HepG2 (cell line): Measurements from ENCODE around the gene BIRC6. TPM values are rescaled to one million over a fixed set of nuclear protein-coding genes. Genes with fewer than 3 reads are reported as not detected.

ENCODE experiments used
- ERF ChIP-seq: IDR thresholded peaks from 2 replicates; pipeline ENCODE4 v1.6.1; 2018; ENCODE audit warnings: missing biosample characterization, missing genetic modification reagents
- HNRNPL ChIP-seq: fragments of 200-400 bp; formaldehyde crosslinking; IDR thresholded peaks from 2 replicates; pipeline ENCODE4 v1.6.1; 2017; ENCODE audit warnings: mild to moderate bottlenecking, low read depth, low read length
- KLF12 ChIP-seq: sonication (generic); formaldehyde crosslinking; IDR thresholded peaks from 2 replicates; pipeline ENCODE4 v1.4.0; 2020; ENCODE audit warnings: missing genetic modification reagents, borderline replicate concordance
- KLF16 ChIP-seq, 2 experiments: sonication (generic) in 1 of 2; formaldehyde crosslinking in 1 of 2; IDR thresholded peaks; 2 replicates each; pipeline versions ENCODE4 v1.6.1 to v1.8.0; 2016 to 2023; ENCODE audit warnings: missing genetic modification reagents in 2 of 2, missing compliant biosample characterization in 1 of 2
- MEIS1 ChIP-seq: sonication (generic); formaldehyde crosslinking; IDR thresholded peaks from 2 replicates; pipeline ENCODE4 v1.9.0; 2021; ENCODE audit warnings: mild to moderate bottlenecking, missing genetic modification reagents, moderate library complexity, borderline replicate concordance
- MLLT10 ChIP-seq: sonication (generic); formaldehyde crosslinking; IDR thresholded peaks from 2 replicates; pipeline ENCODE4 v1.4.0; 2020; ENCODE audit warnings: missing genetic modification reagents
- NFE2L1 ChIP-seq: sonication (generic); formaldehyde crosslinking; IDR thresholded peaks from 2 replicates; pipeline ENCODE4 v1.4.0; 2020; ENCODE audit warnings: missing genetic modification reagents, mild to moderate bottlenecking, borderline replicate concordance
- PAWR ChIP-seq: sonication (generic); formaldehyde crosslinking; IDR thresholded peaks from 2 replicates; pipeline ENCODE4 v1.4.0; 2020; ENCODE audit warnings: missing genetic modification reagents, mild to moderate bottlenecking, borderline replicate concordance
- PCBP1 ChIP-seq: fragments of 200-400 bp; formaldehyde crosslinking; IDR thresholded peaks from 2 replicates; pipeline ENCODE4 v1.6.1; 2017; ENCODE audit warnings: mild to moderate bottlenecking, low read depth, low read length, borderline replicate concordance
- PHF5A ChIP-seq: IDR thresholded peaks from one replicate; pipeline ENCODE4 v1.6.1; 2018; ENCODE audit warnings: low read depth, missing genetic modification reagents; ENCODE audit not compliant: unreplicated experiment
- ZFP91 ChIP-seq: sonication (generic); formaldehyde crosslinking; IDR thresholded peaks from 2 replicates; pipeline ENCODE4 v1.9.0; 2022; ENCODE audit warnings: missing genetic modification reagents, mild to moderate bottlenecking, borderline replicate concordance
- ZNF20 ChIP-seq: sonication (generic); formaldehyde crosslinking; IDR thresholded peaks from 2 replicates; pipeline ENCODE4 v1.4.0; 2020; ENCODE audit warnings: mild to moderate bottlenecking, moderate library complexity, missing genetic modification reagents
- ZNF251 ChIP-seq: sonication (generic); formaldehyde crosslinking; IDR thresholded peaks from 2 replicates; pipeline ENCODE4 v1.9.0; 2021; ENCODE audit warnings: mild to moderate bottlenecking, missing genetic modification reagents
- ZNF275 ChIP-seq: sonication (generic); formaldehyde crosslinking; IDR thresholded peaks from 2 replicates; pipeline ENCODE4 v1.8.0; 2022; ENCODE audit warnings: missing genetic modification reagents, mild to moderate bottlenecking, inconsistent platforms, borderline replicate concordance
- ZNF335 ChIP-seq: sonication (generic); formaldehyde crosslinking; IDR thresholded peaks from 2 replicates; pipeline ENCODE4 v1.4.0; 2020; ENCODE audit warnings: missing genetic modification reagents
- ZNF430 ChIP-seq: sonication (generic); formaldehyde crosslinking; IDR thresholded peaks from 2 replicates; pipeline ENCODE4 v1.9.0; 2021; ENCODE audit warnings: mild to moderate bottlenecking, missing genetic modification reagents
- ZNF720 ChIP-seq: sonication (generic); formaldehyde crosslinking; IDR thresholded peaks from 2 replicates; pipeline ENCODE4 v1.4.0; 2020; ENCODE audit warnings: missing genetic modification reagents
- ZNF891 ChIP-seq: sonication (generic); formaldehyde crosslinking; IDR thresholded peaks from 2 replicates; pipeline ENCODE4 v1.5.0; 2020; ENCODE audit warnings: mild to moderate bottlenecking, missing genetic modification reagents
- ZSCAN21 ChIP-seq: sonication (generic); formaldehyde crosslinking; IDR thresholded peaks from 2 replicates; pipeline ENCODE4 v1.8.0; 2022; ENCODE audit warnings: mild to moderate bottlenecking, missing genetic modification reagents, moderate library complexity, borderline replicate concordance
- polyA plus RNA-seq, 8 experiments: library from polyadenylated mRNA; depleted of rRNA in 3 of 8; stranded (reverse) in 7 of 8; unstranded in 1 of 8; fragments of >200 nt; fragmentation: Illumina TruSeq in 4 of 8; extraction: Trizol in 4 of 8; gene quantifications; 2 replicates each; pipeline versions ENCODE4 v1.2.1 to v1.2.3, GENCODE V29; 2011 to 2016; ENCODE audit warnings: low read depth in 4 of 8, missing spikeins in 1 of 8, mixed read lengths in 1 of 8; ENCODE audit not compliant: insufficient read depth in 1 of 8
- total RNA-seq, 5 experiments: library from RNA; depleted of rRNA; stranded (reverse); fragments of >200 nt; fragmentation: Illumina TruSeq; extraction: Trizol; gene quantifications; 2 replicates each; pipeline ENCODE4 v1.2.3, GENCODE V29; 2016; ENCODE audit warnings: low read depth in 1 of 5
- TF ChIP-seq, protein P1 (sequence below): sonication (generic); formaldehyde crosslinking; IDR thresholded peaks from 2 replicates; pipeline ENCODE4 v1.5.1; 2020; ENCODE audit warnings: missing genetic modification reagents, mild to moderate bottlenecking, borderline replicate concordance
- TF ChIP-seq, protein P2 (sequence below): sonication (generic); formaldehyde crosslinking; IDR thresholded peaks from 2 replicates; pipeline ENCODE4 v1.5.0; 2020; ENCODE audit warnings: mild to moderate bottlenecking, missing genetic modification reagents

BIRC6 gene
- total and polyA plus RNA-seq, 2 of the 13 experiments (the other 11 are each of a cell fraction or from before 2014, with no cell fraction given) = 65.6 to 120 TPM

DNA sequence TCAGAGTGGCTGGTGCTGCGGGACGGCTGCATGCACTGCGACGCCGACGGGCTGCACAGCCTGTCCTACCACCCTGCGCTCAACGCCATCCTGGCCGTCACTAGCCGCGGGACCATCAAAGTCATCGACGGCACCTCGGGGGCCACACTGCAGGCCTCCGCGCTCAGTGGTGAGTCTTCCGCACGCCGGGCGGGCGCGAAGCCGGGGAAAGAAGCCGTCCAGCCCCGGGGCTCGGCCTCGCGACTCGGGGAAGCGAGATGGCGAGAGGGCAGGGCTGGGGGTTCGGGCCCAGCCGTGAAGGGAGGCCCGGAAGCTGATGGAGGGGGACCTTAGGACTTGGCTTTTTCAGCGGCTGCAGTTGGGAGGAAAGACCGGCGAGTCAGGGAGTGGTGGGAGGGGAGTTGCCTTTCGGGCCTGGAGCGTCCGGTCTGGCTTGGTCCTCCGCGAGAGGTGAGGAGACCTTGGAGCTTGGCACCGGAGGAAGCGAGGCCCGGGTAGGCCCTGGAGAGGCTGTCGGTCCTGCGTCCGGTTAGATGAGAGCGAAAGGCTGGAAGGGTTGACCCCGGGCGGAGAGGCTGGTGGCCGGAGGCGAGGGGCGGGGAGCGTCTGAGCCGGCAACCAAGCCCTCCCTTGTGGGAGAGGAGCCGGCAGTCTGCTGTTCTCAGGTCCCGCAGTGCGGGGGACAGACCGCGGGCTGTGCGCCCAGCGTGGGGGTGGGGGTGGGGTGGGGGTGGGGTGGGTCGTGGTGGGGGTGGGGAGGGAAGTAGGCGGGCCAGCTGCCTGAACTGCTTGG lies 691 bp downstream of the BIRC6 start (continued):
- TF ChIP-seq, protein P1, sequence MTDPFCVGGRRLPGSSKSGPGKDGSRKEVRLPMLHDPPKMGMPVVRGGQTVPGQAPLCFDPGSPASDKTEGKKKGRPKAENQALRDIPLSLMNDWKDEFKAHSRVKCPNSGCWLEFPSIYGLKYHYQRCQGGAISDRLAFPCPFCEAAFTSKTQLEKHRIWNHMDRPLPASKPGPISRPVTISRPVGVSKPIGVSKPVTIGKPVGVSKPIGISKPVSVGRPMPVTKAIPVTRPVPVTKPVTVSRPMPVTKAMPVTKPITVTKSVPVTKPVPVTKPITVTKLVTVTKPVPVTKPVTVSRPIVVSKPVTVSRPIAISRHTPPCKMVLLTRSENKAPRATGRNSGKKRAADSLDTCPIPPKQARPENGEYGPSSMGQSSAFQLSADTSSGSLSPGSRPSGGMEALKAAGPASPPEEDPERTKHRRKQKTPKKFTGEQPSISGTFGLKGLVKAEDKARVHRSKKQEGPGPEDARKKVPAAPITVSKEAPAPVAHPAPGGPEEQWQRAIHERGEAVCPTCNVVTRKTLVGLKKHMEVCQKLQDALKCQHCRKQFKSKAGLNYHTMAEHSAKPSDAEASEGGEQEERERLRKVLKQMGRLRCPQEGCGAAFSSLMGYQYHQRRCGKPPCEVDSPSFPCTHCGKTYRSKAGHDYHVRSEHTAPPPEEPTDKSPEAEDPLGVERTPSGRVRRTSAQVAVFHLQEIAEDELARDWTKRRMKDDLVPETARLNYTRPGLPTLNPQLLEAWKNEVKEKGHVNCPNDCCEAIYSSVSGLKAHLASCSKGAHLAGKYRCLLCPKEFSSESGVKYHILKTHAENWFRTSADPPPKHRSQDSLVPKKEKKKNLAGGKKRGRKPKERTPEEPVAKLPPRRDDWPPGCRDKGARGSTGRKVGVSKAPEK = peak; percentile 72; the same call in 1 of the 2 replicates
- TF ChIP-seq PCBP1 (0 out of 2 replicates have a peak, but pooled peaks have one; percentile 74), ZFP91 (CRISPR knock-in tag) (peak; percentile 91), ERF (CRISPR knock-in tag) (no peak), ZNF430 (CRISPR knock-in tag) (no peak; the same call in 1 of the 2 replicates), ZNF251 (CRISPR knock-in tag) (no peak), PAWR (CRISPR knock-in tag) (no peak), ZNF20 (no peak; the same call in 1 of the 2 replicates), ZNF275 (no peak; the same call in 1 of the 2 replicates), MEIS1 (no peak), MLLT10 (CRISPR knock-in tag) (0 out of 2 replicates have a peak, but pooled peaks have one; percentile 22), ZNF891 (CRISPR knock-in tag) (peak; percentile 64; the same call in 1 of the 2 replicates), NFE2L1 (CRISPR knock-in tag) (peak; percentile 47; the same call in 1 of the 2 replicates), KLF16 (CRISPR knock-in tag; IDR thresholded peaks at IDR 0.05) (0 out of 4 replicates have a peak, but pooled peaks of 1 of the 2 experiments have one; percentile 15), ZNF720 (CRISPR knock-in tag) (no peak), ZSCAN21 (no peak), ZNF335 (CRISPR knock-in tag) (no peak), HNRNPL (peak; percentile 37; the same call in 1 of the 2 replicates), KLF12 (CRISPR knock-in tag) (no peak), PHF5A (CRISPR knock-in tag) (no peak)
- TF ChIP-seq, protein P2, sequence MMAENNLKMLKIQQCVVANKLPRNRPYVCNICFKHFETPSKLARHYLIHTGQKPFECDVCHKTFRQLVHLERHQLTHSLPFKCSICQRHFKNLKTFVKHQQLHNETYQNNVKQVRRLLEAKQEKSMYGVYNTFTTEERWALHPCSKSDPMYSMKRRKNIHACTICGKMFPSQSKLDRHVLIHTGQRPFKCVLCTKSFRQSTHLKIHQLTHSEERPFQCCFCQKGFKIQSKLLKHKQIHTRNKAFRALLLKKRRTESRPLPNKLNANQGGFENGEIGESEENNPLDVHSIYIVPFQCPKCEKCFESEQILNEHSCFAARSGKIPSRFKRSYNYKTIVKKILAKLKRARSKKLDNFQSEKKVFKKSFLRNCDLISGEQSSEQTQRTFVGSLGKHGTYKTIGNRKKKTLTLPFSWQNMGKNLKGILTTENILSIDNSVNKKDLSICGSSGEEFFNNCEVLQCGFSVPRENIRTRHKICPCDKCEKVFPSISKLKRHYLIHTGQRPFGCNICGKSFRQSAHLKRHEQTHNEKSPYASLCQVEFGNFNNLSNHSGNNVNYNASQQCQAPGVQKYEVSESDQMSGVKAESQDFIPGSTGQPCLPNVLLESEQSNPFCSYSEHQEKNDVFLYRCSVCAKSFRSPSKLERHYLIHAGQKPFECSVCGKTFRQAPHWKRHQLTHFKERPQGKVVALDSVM (CRISPR knock-in tag) = peak; percentile 70
